ENCODE data around the gene MRPS15.

The MRPS15 gene

DNA sequence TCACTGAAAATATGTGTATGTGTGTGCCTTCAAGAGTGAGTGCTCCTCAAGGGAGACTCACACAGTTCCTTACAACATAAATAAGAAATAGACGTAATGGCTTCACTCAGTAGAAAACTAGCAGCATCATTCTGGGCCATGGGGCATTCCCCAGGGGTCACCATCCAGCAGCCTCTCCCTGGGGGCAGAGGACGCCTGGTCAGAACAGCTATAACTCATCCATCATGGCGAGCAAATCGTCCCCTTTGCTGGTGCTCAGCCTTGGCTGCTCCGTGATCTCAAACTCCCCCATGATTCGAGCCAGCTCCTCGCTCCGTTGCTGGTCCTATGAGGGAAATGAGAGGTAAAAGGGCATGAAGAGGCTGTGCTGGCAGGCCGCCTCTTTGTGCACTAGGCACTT, 46.3 kb downstream of the MRPS15 start:
- DNase-seq = no peak

DNA sequence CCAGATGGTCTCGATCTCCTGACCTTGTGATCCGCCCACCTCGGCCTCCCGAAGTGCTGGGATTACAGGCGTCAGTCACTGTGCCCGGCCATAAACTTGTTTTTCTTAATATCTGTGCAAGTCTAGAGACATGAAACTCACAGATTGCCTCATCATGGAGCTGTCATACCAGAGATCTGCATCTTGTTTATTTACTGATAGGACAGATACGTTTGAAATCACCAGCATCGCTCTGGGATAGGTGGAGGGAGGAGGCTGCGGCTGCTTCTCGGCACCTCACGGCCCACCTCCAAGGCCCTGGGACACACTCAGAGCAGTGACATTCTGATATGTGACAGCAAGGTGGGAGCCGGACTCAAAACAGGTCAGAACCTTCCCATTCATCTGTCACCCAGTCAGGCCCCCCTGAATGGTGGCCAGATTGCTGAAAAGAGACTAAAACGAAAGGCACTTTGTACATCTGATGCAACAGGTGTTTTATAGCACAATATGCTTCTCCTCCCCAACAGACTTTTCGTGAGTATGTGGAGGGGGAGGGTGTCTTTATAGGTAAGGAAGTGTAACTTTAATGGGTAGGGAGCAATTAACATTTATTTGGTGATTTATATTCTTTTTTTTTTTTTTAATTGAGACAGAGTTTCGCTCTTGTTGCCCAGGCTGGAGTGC, 48.4 kb downstream of the MRPS15 start:
- no peak for DNase-seq

DNA sequence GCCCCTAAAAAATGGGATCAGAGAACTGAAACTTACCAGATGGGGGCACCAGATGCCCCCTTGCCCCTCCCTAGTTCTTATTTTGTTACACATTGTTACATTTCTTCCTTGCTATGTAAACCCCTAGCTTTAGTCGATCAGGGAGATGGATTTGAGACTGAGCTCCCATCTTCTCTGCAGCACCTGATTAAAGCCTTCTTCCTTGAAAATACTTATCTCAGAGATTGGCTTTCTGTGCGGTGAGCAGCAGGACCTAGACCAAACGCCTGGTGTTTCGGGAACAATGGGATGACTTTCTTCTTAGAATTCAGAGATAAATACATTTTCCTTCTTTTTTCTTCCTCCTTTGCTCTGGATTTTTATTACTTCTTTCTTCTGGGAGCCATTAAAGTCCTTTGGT, 49.8 kb downstream of the MRPS15 start:
- DNase-seq = no peak

DNA sequence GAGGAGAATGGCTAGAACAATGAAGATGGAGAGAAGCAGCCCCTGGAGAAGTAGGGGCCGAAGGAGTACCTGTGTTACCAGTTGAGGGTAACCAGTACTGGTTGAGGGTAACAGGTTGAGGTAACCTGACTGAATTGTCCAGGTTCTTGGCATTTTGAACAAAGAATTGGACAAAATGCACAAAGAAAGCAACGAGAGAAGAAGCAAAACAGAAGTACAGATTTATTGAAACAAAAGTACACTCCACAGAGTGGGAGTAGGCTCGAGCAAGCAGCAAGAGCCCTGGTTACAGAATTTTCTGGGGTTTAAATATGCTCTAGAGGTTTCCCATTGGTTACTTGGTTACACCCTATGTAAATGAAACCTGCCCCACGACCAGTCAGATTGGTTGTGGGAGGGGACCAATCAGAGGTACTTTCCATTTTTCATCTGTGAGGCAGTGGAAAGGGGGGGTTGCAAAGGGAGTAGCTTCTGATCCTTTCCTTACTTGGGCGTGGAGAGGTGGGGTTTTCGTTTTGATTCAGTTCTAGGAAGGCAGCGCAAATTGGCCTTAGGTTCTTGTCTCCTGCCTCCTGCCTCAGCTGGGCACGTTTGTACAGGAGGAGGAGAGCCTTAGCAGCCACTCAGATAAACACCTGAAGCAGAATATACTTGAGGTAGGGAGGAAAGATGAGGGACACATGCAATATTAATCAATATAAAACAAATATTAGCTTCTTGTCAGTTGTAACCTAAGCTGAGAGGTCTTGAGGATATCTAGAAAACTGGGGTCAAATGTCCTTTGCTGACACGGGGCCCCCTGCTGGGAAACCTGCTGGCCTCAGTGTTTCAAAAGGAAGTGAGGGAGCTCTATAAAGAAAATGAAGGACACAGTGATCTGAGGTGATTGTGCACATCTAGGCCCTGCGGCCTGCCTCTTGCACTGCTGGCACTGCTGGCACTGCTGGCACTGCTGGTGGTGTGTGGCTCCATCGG, 52.2 kb downstream of the MRPS15 start:
- peak; percentile 39 for DNase-seq

DNA sequence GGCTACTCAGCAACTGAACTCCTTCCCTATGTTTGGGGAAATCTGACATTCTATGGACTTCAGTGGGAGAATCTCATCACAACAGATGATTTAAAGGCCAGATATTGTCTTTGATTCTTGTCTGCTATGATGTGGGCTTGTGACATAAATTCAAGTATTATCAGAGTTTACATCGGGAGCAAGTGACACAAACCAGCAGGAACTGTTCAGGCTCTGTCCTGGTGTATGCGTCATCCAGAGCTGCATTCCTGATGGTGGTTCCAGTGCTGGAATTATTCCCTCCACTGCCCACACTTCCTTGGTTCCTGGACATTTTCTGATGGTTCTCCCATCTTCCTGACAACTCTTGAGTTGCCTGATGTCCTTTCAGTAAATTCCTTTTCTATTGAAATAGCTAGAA, 55.7 kb downstream of the MRPS15 start:
- DNase-seq = no peak

DNA sequence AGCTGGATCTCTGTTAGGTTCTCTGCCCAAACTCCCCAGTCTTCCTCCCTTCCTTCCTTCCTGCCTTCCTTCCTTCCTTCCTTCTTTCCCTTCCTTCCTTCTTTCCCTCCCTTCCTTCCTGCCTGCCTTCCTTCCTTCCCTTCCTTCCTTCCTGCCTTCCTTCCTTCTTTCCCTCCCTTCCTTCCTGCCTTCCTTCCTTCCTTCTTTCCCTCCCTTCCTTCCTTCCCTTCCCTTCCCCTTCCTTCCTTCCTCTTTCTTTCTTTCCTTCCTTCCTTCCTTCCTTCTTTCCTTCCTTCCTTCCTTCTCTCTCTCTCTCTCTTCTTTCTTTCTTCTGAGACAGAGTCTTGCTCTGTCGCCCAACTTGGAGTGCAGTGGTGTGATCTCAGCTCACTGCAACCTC, 57.7 kb downstream of the MRPS15 start:
- DNase-seq = no peak
